ENCODE measurements around the gene NRIP1.
A peak's percentile ranks its signal among the peaks of the same experiment; 100 is the strongest.

NRIP1 gene

GRCh38 chr21:15007716-15008296 is 57.0 kb downstream of the NRIP1 start:
- Histone ChIP-seq H3K4me3 (ENCODE audit: low read depth, low read length) (no peak overlapping the region), H2AFZ (ENCODE audit: low read length, unreplicated experiment) (no peak overlapping the region), H3K79me2 (ENCODE audit: control insufficient read depth, insufficient read depth, low read length, unreplicated experiment) (peaks cover 50% of the 10 kb centered on the region), H3K27me3 (ENCODE audit: insufficient read depth, low read length) (no peaks in the 10 kb centered on the region), H3K4me1 (ENCODE audit: control insufficient read depth, insufficient read depth, low read length, unreplicated experiment) (peaks cover 49% of the 10 kb centered on the region), H3K27ac (ENCODE audit: low read depth, low read length) (no peak overlapping the region), H3K36me3 (ENCODE audit: insufficient read depth, low read length) (peaks cover 18% of the 10 kb centered on the region)

- Histone ChIP-seq H3K4me1 (ENCODE audit: control insufficient read depth, insufficient read depth, low read length, unreplicated experiment) (peaks cover 49% of the 10 kb centered on the region), H2AFZ (ENCODE audit: low read length, unreplicated experiment) (no peak overlapping the region), H3K27me3 (ENCODE audit: insufficient read depth, low read length) (no peaks in the 10 kb centered on the region), H3K79me2 (ENCODE audit: control insufficient read depth, insufficient read depth, low read length, unreplicated experiment) (peaks cover 59% of the 10 kb centered on the region), H3K27ac (ENCODE audit: low read depth, low read length) (0 out of 2 replicates have a peak overlapping the region, but pooled peaks have one; percentile 8), H3K36me3 (ENCODE audit: insufficient read depth, low read length) (peaks cover 18% of the 10 kb centered on the region), H3K4me3 (ENCODE audit: low read depth, low read length) (no peak overlapping the region)
Observed at GRCh38 chr21:15006594-15007230, 58.1 kb downstream of the NRIP1 start.

- peak overlapping the region; percentile 39; the same call in 1 of the 2 replicates for H3K4me3 ChIP-seq (ENCODE audit: low read depth, low read length)
- H3K27ac ChIP-seq (ENCODE audit: low read depth, low read length): peak overlapping the region; percentile 43
- peaks cover 58% of the 10 kb centered on the region for H3K4me1 ChIP-seq (ENCODE audit: control insufficient read depth, insufficient read depth, low read length, unreplicated experiment)
- H3K27me3 ChIP-seq (ENCODE audit: insufficient read depth, low read length): no peaks in the 10 kb centered on the region
- H3K79me2 ChIP-seq (ENCODE audit: control insufficient read depth, insufficient read depth, low read length, unreplicated experiment): peaks cover 62% of the 10 kb centered on the region
- peaks cover 14% of the 10 kb centered on the region for H3K36me3 ChIP-seq (ENCODE audit: insufficient read depth, low read length)
- H2AFZ ChIP-seq (ENCODE audit: low read length, unreplicated experiment): peak overlapping the region; percentile 7
Observed at GRCh38 chr21:15005391-15005790, 59.4 kb downstream of the NRIP1 start.

GRCh38 chr21:15004721-15005370 is 60.0 kb downstream of the NRIP1 start:
- peaks cover 58% of the 10 kb centered on the region for H3K4me1 ChIP-seq (ENCODE audit: control insufficient read depth, insufficient read depth, low read length, unreplicated experiment)
- peaks cover 65% of the 10 kb centered on the region for H3K79me2 ChIP-seq (ENCODE audit: control insufficient read depth, insufficient read depth, low read length, unreplicated experiment)
- H3K4me3 ChIP-seq (ENCODE audit: low read depth, low read length): peak overlapping the region; percentile 39; the same call in 1 of the 2 replicates
- peaks cover 14% of the 10 kb centered on the region for H3K36me3 ChIP-seq (ENCODE audit: insufficient read depth, low read length)
- H3K27me3 ChIP-seq (ENCODE audit: insufficient read depth, low read length): no peaks in the 10 kb centered on the region
- H2AFZ ChIP-seq (ENCODE audit: low read length, unreplicated experiment): no peak overlapping the region
- peak overlapping the region; percentile 43 for H3K27ac ChIP-seq (ENCODE audit: low read depth, low read length)

GRCh38 chr21:15003463-15004135 is 61.2 kb downstream of the NRIP1 start:
- Histone ChIP-seq H3K79me2 (ENCODE audit: control insufficient read depth, insufficient read depth, low read length, unreplicated experiment) (peaks cover 66% of the 10 kb centered on the region), H3K36me3 (ENCODE audit: insufficient read depth, low read length) (peaks cover 13% of the 10 kb centered on the region), H3K27me3 (ENCODE audit: insufficient read depth, low read length) (no peaks in the 10 kb centered on the region), H3K4me3 (ENCODE audit: low read depth, low read length) (no peak overlapping the region), H3K4me1 (ENCODE audit: control insufficient read depth, insufficient read depth, low read length, unreplicated experiment) (peaks cover 51% of the 10 kb centered on the region), H2AFZ (ENCODE audit: low read length, unreplicated experiment) (no peak overlapping the region), H3K27ac (ENCODE audit: low read depth, low read length) (no peak overlapping the region)

- Histone ChIP-seq H3K79me2 (ENCODE audit: control insufficient read depth, insufficient read depth, low read length, unreplicated experiment) (peaks cover 60% of the 10 kb centered on the region), H3K27ac (ENCODE audit: low read depth, low read length) (no peak overlapping the region), H2AFZ (ENCODE audit: low read length, unreplicated experiment) (no peak overlapping the region), H3K27me3 (ENCODE audit: insufficient read depth, low read length) (no peaks in the 10 kb centered on the region), H3K4me3 (ENCODE audit: low read depth, low read length) (no peak overlapping the region), H3K36me3 (ENCODE audit: insufficient read depth, low read length) (0 out of 2 replicates have a peak, but pooled peaks cover 4% of the 10 kb centered on the region), H3K4me1 (ENCODE audit: control insufficient read depth, insufficient read depth, low read length, unreplicated experiment) (peaks cover 50% of the 10 kb centered on the region)
Observed at GRCh38 chr21:15001857-15002606, 62.8 kb downstream of the NRIP1 start.

GRCh38 chr21:15001113-15001512 is 63.7 kb downstream of the NRIP1 start:
- H3K79me2 ChIP-seq (ENCODE audit: control insufficient read depth, insufficient read depth, low read length, unreplicated experiment): peaks cover 54% of the 10 kb centered on the region
- no peak overlapping the region for H2AFZ ChIP-seq (ENCODE audit: low read length, unreplicated experiment)
- peaks cover 47% of the 10 kb centered on the region for H3K4me1 ChIP-seq (ENCODE audit: control insufficient read depth, insufficient read depth, low read length, unreplicated experiment)
- H3K27me3 ChIP-seq (ENCODE audit: insufficient read depth, low read length): no peaks in the 10 kb centered on the region
- 0 out of 2 replicates have a peak, but pooled peaks cover 4% of the 10 kb centered on the region for H3K36me3 ChIP-seq (ENCODE audit: insufficient read depth, low read length)
- H3K4me3 ChIP-seq (ENCODE audit: low read depth, low read length): no peak overlapping the region; the same call in 1 of the 2 replicates
- H3K27ac ChIP-seq (ENCODE audit: low read depth, low read length): no peak overlapping the region

- Histone ChIP-seq H3K36me3 (ENCODE audit: insufficient read depth, low read length) (no peaks in the 10 kb centered on the region), H3K27ac (ENCODE audit: low read depth, low read length) (no peak overlapping the region), H2AFZ (ENCODE audit: low read length, unreplicated experiment) (no peak overlapping the region), H3K27me3 (ENCODE audit: insufficient read depth, low read length) (no peaks in the 10 kb centered on the region), H3K4me1 (ENCODE audit: control insufficient read depth, insufficient read depth, low read length, unreplicated experiment) (peaks cover 48% of the 10 kb centered on the region), H3K79me2 (ENCODE audit: control insufficient read depth, insufficient read depth, low read length, unreplicated experiment) (peaks cover 51% of the 10 kb centered on the region), H3K4me3 (ENCODE audit: low read depth, low read length) (no peak overlapping the region)
Observed at GRCh38 chr21:15000081-15000480, 64.7 kb downstream of the NRIP1 start.

GRCh38 chr21:14998784-14999183 is 66.0 kb downstream of the NRIP1 start:
- Histone ChIP-seq H3K36me3 (ENCODE audit: insufficient read depth, low read length) (no peaks in the 10 kb centered on the region), H3K79me2 (ENCODE audit: control insufficient read depth, insufficient read depth, low read length, unreplicated experiment) (peaks cover 47% of the 10 kb centered on the region), H3K27ac (ENCODE audit: low read depth, low read length) (no peak overlapping the region), H3K27me3 (ENCODE audit: insufficient read depth, low read length) (no peaks in the 10 kb centered on the region), H3K4me3 (ENCODE audit: low read depth, low read length) (no peak overlapping the region), H2AFZ (ENCODE audit: low read length, unreplicated experiment) (no peak overlapping the region), H3K4me1 (ENCODE audit: control insufficient read depth, insufficient read depth, low read length, unreplicated experiment) (peaks cover 40% of the 10 kb centered on the region)

- no peak overlapping the region for H3K27ac ChIP-seq (ENCODE audit: low read depth, low read length)
- H2AFZ ChIP-seq (ENCODE audit: low read length, unreplicated experiment): no peak overlapping the region
- no peaks in the 10 kb centered on the region for H3K27me3 ChIP-seq (ENCODE audit: insufficient read depth, low read length)
- peaks cover 44% of the 10 kb centered on the region for H3K79me2 ChIP-seq (ENCODE audit: control insufficient read depth, insufficient read depth, low read length, unreplicated experiment)
- no peaks in the 10 kb centered on the region for H3K36me3 ChIP-seq (ENCODE audit: insufficient read depth, low read length)
- peaks cover 38% of the 10 kb centered on the region for H3K4me1 ChIP-seq (ENCODE audit: control insufficient read depth, insufficient read depth, low read length, unreplicated experiment)
- H3K4me3 ChIP-seq (ENCODE audit: low read depth, low read length): no peak overlapping the region
Observed at GRCh38 chr21:14998336-14998735, 66.5 kb downstream of the NRIP1 start.
